NAMALWA (cell line): ENCODE results near the gene ACTRT2.

ENCODE experiments used
- DNase-seq: peaks from one replicate; pipeline ENCODE4 v3.0.0-alpha.2; 2015; ENCODE audit warnings: low spot score

Gene ACTRT2

GRCh38 chr1:2983706-2984398 is 37.4 kb upstream of the ACTRT2 start:
- no peak for DNase-seq

DNA sequence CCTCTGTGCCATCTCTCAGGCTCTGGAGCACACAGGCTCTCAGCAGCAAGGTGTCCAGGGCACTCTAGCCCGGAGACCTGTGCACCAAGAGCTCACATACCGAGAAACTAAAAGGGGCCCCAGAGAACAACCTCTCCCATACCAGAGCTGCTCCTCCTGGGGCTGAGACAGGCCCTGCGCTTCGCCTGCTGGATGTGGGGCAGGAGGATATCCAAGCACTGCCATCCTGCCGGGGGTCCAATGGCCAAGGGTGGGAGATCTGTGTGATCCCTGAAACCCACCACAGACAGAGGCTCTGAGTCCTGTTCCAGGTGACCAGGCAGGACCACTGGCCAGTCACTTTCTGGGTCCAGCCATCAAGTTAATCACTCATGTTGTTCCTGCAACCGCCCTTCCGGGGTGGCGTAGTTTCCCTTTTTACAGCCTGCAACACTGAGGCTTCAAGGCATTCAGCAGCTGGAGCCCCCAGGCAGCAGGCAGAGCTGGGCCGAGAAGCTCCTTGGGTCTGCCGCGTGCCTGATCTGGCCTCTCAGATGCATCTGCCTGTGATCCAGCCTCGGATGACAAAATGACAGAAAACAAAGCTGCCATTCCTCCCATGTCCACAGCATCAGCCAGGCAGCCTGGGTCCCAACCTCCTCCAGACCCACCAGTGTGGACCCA is 36.7 kb upstream of the ACTRT2 start:
- DNase-seq, result no peak

DNA sequence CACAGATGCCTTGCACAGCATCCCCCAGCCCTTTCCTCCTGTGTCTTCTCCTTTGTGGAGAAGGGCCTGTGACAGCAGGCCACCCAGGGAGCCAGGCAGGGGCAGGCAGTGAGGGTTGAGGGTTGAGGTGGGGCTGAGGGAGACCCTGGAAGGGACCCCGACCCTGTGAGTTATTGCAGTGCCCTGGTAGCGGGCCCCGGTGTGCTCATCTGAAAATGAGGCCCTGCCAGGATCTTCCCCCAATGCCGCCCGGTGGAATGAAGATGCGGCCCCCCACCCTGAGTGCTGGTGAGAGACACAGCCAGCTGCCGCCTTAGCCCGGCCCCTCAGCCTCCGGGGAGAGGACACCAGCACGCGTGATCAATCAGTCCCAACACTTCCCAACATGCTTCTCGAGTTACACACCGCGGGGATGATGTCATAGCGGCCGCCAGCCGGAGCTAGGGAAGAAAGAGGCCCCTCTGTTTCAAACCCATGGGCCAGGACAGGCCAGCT is 36.2 kb upstream of the ACTRT2 start:
- DNase-seq, result no peak

GRCh38 chr1:2985694-2986548 is 35.3 kb upstream of the ACTRT2 start:
- no peak for DNase-seq

DNA sequence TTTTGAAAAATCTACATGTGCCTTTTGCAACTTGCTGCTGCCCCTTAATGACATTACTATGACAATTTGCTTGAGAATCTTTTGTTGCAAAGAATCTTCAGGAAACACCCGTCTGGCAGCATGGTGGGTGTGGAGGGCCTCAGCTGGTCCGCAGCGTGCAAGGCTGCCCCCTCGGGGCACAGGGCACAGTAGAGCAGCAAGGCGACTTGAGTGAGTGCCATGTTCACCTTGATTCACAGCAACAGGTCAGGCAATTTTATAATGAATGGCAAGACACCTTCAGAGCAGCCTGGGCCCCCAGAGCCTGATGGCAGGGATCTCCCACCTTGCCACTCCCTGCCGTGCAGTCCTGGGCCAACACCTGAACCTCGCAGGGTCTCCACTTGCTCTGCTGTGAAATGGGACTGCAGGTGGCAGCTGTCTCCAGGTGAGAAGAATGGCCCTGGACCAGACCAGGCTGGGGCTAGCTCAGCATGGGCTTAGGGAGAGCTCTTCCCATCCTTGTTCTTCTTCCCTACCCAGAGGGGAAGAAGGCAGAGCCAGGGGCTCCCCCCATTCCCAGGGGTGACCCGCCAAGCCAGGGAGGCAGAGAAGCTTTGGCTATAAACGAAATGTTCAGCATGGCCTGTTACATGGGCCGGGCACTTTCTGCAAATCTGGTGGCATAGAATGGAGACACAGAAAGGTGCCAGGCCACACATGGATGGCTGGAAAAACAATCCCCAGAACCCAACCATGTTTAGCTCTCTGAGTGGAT is 34.5 kb upstream of the ACTRT2 start:
- no peak for DNase-seq

- no peak for DNase-seq
Observed at GRCh38 chr1:2987773-2988172, 33.5 kb upstream of the ACTRT2 start.

DNA sequence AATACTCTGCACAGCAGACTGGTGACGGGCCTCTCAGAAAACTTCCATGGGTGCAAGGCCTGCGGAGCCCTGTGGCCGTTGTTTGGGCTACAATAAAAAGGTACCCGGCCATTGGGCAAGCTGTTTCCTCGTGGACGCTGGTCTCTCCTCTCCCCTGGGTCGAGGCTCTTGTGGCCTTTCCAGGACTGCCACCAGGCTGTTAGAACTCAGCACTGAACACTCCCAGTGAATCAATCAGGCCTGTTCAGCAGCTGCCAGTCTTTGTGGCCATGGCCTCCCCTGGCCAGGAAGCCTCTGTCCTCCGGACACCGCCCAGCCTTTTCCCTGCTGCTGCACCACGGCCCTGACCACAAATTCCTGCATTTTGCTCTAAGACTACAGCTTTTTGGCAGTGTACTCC is 33.0 kb upstream of the ACTRT2 start:
- no peak for DNase-seq

- DNase-seq, result no peak
Observed at GRCh38 chr1:2989185-2989584, 32.1 kb upstream of the ACTRT2 start.

DNA sequence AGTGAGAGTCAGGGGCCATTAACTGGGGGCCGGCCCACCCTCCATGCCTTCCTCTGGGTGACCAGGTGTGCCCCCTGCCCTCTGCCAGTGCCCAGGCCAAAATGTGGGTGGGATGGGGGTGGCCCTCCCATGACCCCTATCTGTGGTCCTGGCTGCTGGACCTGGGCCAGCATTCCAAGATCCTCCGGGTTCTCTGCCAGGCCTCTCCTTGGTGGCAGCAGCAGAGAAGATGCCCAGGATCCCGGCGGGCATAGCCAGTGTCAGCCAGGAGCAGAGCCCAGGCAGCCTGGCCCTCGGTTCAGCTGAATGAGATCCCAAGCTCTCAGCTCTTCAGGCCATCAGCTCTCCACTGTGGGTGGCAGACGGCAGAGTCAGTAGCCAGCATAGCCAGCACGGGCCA is 31.3 kb upstream of the ACTRT2 start:
- no peak for DNase-seq

- DNase-seq, result no peak
Observed at GRCh38 chr1:2990376-2991115, 30.7 kb upstream of the ACTRT2 start.

DNA sequence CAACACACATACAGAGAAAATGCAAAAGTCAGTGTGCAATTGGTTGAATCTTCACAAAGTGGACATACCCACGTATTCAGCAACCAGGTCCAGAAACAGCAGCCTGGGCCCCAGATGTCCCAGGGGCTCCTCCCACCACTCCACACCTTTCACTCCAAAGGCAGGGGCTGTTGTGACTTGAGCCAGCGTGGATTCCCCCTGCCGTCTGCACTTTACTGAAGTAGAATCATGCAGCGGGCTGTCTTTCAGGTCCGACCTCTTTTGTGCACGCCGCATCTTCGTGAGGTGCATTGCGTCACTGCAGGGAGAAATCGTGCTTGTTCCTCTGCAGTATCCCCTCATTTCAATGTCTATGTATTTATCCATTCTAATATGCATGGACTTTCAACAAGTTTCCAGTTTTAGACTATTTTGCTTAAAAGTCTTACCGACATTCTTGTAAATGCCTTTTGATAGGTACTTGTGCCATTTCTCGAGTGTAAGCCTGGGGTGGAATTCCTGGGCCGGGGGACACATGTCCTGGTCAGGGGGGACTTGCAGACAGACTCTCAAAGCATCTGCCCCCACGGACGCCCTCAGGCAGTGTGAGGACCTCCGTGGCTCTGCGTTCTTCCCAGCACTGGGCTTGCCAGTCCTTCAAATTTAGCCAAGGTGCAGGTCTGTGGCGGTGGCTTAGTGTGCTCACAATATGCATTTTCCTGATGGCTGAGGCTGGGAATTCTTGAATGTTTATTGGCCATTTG is 29.3 kb upstream of the ACTRT2 start:
- DNase-seq, result no peak

- no peak for DNase-seq
Observed at GRCh38 chr1:2998503-2999100, 22.7 kb upstream of the ACTRT2 start.

GRCh38 chr1:2999138-2999537 is 22.1 kb upstream of the ACTRT2 start:
- DNase-seq, result no peak

GRCh38 chr1:2999571-2999970 is 21.7 kb upstream of the ACTRT2 start:
- DNase-seq, result no peak

- no peak for DNase-seq
Observed at GRCh38 chr1:3000214-3000613, 21.1 kb upstream of the ACTRT2 start.

GRCh38 chr1:3000671-3001470 is 20.4 kb upstream of the ACTRT2 start:
- DNase-seq, result no peak

- DNase-seq, result no peak
Observed at GRCh38 chr1:3001471-3002348, 19.6 kb upstream of the ACTRT2 start.

DNA sequence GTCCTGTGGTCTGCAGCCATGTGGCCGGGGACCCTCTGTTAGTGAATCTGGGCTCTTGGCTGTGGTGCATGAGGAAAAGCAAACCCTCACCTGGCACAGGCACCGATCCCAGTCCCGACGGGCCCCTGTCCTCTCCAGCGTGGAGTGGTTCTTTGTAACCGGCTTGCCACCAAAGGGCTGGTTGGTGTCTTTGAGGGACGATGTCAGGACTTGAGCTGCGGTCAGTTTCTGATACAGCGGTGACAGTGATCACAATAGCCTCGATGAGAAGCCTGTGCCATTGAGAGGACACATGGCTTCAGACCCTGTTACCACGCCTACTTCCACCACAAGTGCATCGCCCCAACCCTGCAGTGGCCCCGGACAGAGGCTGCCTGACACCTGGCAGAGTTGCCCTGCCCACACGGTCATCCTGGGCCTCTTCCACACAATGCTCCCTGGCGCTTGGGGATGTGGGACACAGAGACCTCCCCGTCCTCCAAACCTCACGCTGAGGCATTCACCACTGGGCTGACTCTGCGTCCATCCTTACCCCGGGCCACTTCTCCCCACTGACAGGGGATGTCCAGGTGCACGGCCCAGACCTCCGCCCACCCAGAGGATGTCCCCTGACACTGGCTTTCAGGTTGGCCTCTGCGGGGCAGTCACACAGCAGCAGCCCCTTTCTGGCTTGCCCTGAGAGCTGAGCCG is 18.8 kb upstream of the ACTRT2 start:
- no peak for DNase-seq
